Liver (tissue), 9 donors: Measurements from ENCODE around the gene CRYBG2. TPM values are rescaled to one million over a fixed set of nuclear protein-coding genes. Genes with fewer than 3 reads are reported as not detected.

ENCODE experiments used
- DNase-seq: peaks from one replicate; pipeline ENCODE4 v3.0.0-alpha.2; 2017; ENCODE audit warnings: low spot score
- H3K27ac ChIP-seq, 2 donors: one replicate each; pipeline ENCODE4 v1.7.0; 2013; ENCODE audit warnings: inconsistent platforms in 2 of 2, low read length in 2 of 2, control low read depth in 1 of 2, low read depth in 1 of 2, mild to moderate bottlenecking in 1 of 2
- H3K27me3 ChIP-seq, 4 donors: one replicate each; pipeline versions ENCODE4 v1.6.1 to v1.7.0; 2013; ENCODE audit warnings: low read length in 3 of 4, inconsistent platforms in 1 of 4, mild to moderate bottlenecking in 1 of 4, moderate library complexity in 1 of 4; ENCODE audit not compliant: control insufficient read depth in 4 of 4, insufficient read depth in 4 of 4
- H3K36me3 ChIP-seq, 4 donors: one replicate each; pipeline versions ENCODE4 v1.6.1 to v1.7.0; 2013; ENCODE audit warnings: low read length in 3 of 4, mild to moderate bottlenecking in 3 of 4, low read depth in 1 of 4, moderate library complexity in 1 of 4; ENCODE audit not compliant: control insufficient read depth in 4 of 4, insufficient read depth in 3 of 4
- H3K4me1 ChIP-seq, 4 donors: one replicate each; pipeline versions ENCODE4 v1.6.1 to v1.7.0; 2013; ENCODE audit warnings: low read length in 3 of 4, mild to moderate bottlenecking in 3 of 4, moderate library complexity in 1 of 4; ENCODE audit not compliant: control insufficient read depth in 4 of 4, insufficient read depth in 4 of 4
- H3K4me3 ChIP-seq, 3 donors: one replicate each; pipeline versions ENCODE4 v1.6.1 to v1.7.0; 2013; ENCODE audit warnings: low read length in 3 of 3, control low read depth in 1 of 3, low read depth in 1 of 3, mild to moderate bottlenecking in 1 of 3
- H3K9ac ChIP-seq, 2 donors: one replicate each; pipeline ENCODE4 v1.7.0; 2013; ENCODE audit warnings: low read length in 2 of 2, mild to moderate bottlenecking in 2 of 2, moderate library complexity in 2 of 2, control low read depth in 1 of 2, low read depth in 1 of 2
- H3K9me3 ChIP-seq, 4 donors: one replicate each; pipeline versions ENCODE4 v1.6.1 to v1.7.0; 2013; ENCODE audit warnings: low read length in 3 of 4; ENCODE audit not compliant: control insufficient read depth in 4 of 4
- EGR1 ChIP-seq, 2 donors: IDR thresholded peaks; 2 replicates each; pipeline ENCODE4 v1.6.1; 2016 to 2018; ENCODE audit warnings: antibody characterized with exemption in 2 of 2, low read depth in 2 of 2
- FOXA1 ChIP-seq: IDR thresholded peaks from 2 replicates; pipeline ENCODE4 v1.6.1; 2016; ENCODE audit warnings: antibody characterized with exemption
- FOXA2 ChIP-seq: IDR thresholded peaks from 2 replicates; pipeline ENCODE4 v1.6.1; 2016; ENCODE audit warnings: antibody characterized with exemption
- GABPA ChIP-seq, 2 donors: IDR thresholded peaks in 1 of 2; conservative IDR thresholded peaks in 1 of 2; 2 replicates each; pipeline ENCODE4 v1.6.1; 2016; ENCODE audit warnings: antibody characterized with exemption in 2 of 2, mild to moderate bottlenecking in 1 of 2, moderate library complexity in 1 of 2
- HNF4A ChIP-seq, 2 donors: conservative IDR thresholded peaks; 2 replicates each; pipeline ENCODE4 v1.6.1; 2016; ENCODE audit warnings: antibody characterized with exemption in 2 of 2, mild to moderate bottlenecking in 2 of 2
- HNF4G ChIP-seq: IDR thresholded peaks from 2 replicates; pipeline ENCODE4 v1.6.1; 2016; ENCODE audit warnings: antibody characterized with exemption
- JUND ChIP-seq, 2 donors: IDR thresholded peaks; 2 replicates each; pipeline ENCODE4 v1.6.1; 2016; ENCODE audit warnings: antibody characterized with exemption in 2 of 2
- NR2F2 ChIP-seq: IDR thresholded peaks from 2 replicates; pipeline ENCODE4 v1.6.1; 2016; ENCODE audit warnings: antibody characterized with exemption
- RXRA ChIP-seq, 2 donors: IDR thresholded peaks; 2 replicates each; pipeline ENCODE4 v1.6.1; 2017 to 2018; ENCODE audit warnings: antibody characterized with exemption in 2 of 2, mild to moderate bottlenecking in 1 of 2
- SP1 ChIP-seq: IDR thresholded peaks from 2 replicates; pipeline ENCODE4 v1.6.1; 2018; ENCODE audit warnings: antibody characterized with exemption, mild to moderate bottlenecking
- TAF1 ChIP-seq: conservative IDR thresholded peaks from 2 replicates; pipeline ENCODE4 v1.6.1; 2016; ENCODE audit warnings: antibody characterized with exemption, mild to moderate bottlenecking
- YY1 ChIP-seq: IDR thresholded peaks from 2 replicates; pipeline ENCODE4 v1.6.1; 2016; ENCODE audit warnings: antibody characterized with exemption, mild to moderate bottlenecking
- WGBS: extraction: QIAGEN DNeasy Blood & Tissue Kit; methylation state at CpG from one replicate; pipeline ENCODE4 v1.1.7; 2013; 5-methylcytosine and 5-hydroxymethylcytosine counted together
- polyA plus RNA-seq, 2 donors: library from polyadenylated mRNA; stranded (reverse) in 1 of 2; unstranded in 1 of 2; fragments of 200-250 nt in 1 of 2; fragments of >200 nt in 1 of 2; fragmentation: Nextera tagmentation in 1 of 2; extraction: Ambion mirVana in 1 of 2; gene quantifications; one replicate each; pipeline versions ENCODE4 v1.2.1 to v1.2.3, GENCODE V29; 2013 to 2015
- total RNA-seq, 2 donors: library from RNA; depleted of rRNA; stranded (reverse); fragments of >200 nt; gene quantifications; one replicate each; pipeline ENCODE4 v1.2.3, GENCODE V29; 2014
- TF ChIP-seq, protein P1 (sequence below): fragments of 150-350 bp; IDR thresholded peaks from 2 replicates; pipeline ENCODE4 v1.5.1; 2017; ENCODE audit warnings: improper control_type of control experiment, low read depth, low read length; ENCODE audit not compliant: missing input control
- TF ChIP-seq, protein P2 (sequence below): IDR thresholded peaks from 2 replicates; pipeline ENCODE4 v1.6.1; 2016; ENCODE audit warnings: antibody characterized with exemption
- TF ChIP-seq, protein P3 (sequence below): IDR thresholded peaks from 2 replicates; pipeline ENCODE4 v1.6.1; 2016; ENCODE audit warnings: antibody characterized with exemption
- donor health status: healthy.
- donor health status: healthy.
- donor health status: healthy.
- donor health status: healthy.
- donor health status: healthy.

CRYBG2 gene
- total and polyA plus RNA-seq, 4 donors, result under 0.01 to 0.12 (median under 0.01) TPM; not detected in 1

DNA sequence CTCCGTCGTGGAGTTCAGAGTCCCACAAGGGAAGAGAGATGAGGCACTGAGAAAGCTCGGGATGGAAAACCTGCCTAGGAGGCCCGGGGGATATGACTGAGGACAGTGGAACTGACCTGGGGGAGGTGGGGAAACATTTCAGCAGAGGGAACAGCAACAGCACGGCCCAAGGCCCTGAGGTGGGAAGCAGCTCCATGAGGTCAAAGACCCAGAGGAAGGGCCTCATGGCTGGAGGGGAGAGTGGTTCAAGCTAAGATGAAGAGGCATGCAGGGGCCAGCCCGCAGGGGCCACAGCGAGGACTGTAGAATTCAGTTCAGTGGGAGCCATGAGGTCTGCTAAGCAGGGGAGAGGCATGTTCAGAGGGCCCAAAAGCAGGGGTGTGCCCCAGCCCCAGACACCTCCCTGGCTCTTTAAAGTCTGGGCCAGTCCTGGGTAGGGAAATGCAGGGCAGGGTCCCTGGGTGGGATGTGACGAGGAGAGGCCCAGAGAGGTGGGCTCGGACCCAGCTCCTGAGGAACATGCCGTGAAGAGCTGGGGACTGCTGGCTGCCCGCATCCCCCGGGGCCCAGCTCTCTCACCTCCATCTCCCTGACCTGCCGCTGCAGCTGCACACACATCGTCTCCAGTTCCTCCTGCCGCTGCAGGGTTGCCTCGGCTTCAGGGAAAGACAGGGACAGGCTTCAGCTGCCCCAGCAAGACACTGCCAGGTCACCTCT lies 57.4 kb downstream of the CRYBG2 start:
- TF ChIP-seq TAF1 (no peak), FOXA2 (no peak), YY1 (no peak), HNF4G (no peak), JUND (IDR thresholded peaks at IDR 0.05) (no peak), EGR1 (IDR thresholded peaks at IDR 0.05; ENCODE audit: low read depth in 2 of 2) (no peak), RXRA (IDR thresholded peaks at IDR 0.05) (no peak)
- TF ChIP-seq, protein P1, sequence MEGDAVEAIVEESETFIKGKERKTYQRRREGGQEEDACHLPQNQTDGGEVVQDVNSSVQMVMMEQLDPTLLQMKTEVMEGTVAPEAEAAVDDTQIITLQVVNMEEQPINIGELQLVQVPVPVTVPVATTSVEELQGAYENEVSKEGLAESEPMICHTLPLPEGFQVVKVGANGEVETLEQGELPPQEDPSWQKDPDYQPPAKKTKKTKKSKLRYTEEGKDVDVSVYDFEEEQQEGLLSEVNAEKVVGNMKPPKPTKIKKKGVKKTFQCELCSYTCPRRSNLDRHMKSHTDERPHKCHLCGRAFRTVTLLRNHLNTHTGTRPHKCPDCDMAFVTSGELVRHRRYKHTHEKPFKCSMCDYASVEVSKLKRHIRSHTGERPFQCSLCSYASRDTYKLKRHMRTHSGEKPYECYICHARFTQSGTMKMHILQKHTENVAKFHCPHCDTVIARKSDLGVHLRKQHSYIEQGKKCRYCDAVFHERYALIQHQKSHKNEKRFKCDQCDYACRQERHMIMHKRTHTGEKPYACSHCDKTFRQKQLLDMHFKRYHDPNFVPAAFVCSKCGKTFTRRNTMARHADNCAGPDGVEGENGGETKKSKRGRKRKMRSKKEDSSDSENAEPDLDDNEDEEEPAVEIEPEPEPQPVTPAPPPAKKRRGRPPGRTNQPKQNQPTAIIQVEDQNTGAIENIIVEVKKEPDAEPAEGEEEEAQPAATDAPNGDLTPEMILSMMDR, result no peak
- TF ChIP-seq, protein P2, sequence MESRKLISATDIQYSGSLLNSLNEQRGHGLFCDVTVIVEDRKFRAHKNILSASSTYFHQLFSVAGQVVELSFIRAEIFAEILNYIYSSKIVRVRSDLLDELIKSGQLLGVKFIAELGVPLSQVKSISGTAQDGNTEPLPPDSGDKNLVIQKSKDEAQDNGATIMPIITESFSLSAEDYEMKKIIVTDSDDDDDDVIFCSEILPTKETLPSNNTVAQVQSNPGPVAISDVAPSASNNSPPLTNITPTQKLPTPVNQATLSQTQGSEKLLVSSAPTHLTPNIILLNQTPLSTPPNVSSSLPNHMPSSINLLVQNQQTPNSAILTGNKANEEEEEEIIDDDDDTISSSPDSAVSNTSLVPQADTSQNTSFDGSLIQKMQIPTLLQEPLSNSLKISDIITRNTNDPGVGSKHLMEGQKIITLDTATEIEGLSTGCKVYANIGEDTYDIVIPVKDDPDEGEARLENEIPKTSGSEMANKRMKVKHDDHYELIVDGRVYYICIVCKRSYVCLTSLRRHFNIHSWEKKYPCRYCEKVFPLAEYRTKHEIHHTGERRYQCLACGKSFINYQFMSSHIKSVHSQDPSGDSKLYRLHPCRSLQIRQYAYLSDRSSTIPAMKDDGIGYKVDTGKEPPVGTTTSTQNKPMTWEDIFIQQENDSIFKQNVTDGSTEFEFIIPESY, result no peak
- DNase-seq, result no peak
- no peaks in the 10 kb centered on the region for H3K4me1 ChIP-seq
- H3K4me3 ChIP-seq, result no peak overlapping the region
- H3K36me3 ChIP-seq, result no peaks in the 10 kb centered on the region
- H3K27ac ChIP-seq, result no peak overlapping the region
- no peaks in the 10 kb centered on the region for H3K9me3 ChIP-seq
- 94% methylated on average over 16 of the region's 16 CpGs for WGBS
- H3K27me3 ChIP-seq, result no peaks in the 10 kb centered on the region
- no peak overlapping the region for H3K9ac ChIP-seq

DNA sequence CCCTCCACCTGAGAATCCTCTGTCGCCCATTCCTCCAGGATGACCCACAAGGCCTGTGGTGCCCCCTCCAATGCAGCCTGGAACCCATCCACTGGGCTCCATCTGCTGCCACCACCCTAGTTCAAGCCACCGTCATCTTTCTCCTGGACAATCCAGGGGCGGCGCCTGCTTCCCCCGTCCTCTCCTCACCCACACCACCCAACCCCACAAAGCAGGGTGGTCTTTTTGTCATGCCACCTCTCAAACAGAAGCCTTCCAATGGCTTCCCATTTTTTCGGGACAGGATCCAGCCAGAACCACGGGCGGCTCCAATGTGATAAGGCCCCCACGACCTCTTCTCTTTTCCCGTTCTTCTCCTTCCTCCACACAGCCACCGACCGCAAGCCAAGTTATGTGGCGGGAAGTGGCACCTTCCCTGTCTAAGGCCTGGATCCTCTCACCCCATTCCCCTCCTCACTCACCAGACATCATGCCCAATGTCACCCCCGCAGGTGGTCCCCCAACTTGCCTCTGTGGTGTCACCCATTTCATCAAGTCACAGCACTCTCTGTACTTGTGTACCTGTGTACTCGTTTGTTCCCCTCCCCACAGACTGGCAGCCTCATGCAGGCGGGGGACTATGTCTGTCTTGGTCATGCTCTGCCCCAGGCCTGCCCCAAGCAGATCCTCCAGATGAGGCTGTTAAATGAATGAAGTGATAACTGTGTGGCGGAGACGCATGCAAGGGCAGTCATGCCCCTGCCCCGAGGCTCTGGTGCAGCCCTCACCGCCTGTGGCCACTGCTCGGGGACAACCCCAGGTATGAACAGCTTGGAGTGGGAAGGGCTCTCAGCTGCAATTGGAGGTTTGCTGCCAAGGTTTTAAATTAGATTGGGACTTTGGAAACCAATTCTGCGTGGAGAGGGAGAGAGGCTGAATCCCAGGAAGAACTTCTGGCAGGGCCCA lies 58.5 kb downstream of the CRYBG2 start:
- Histone ChIP-seq H3K27me3 (no peaks in the 10 kb centered on the region), H3K27ac (no peak overlapping the region), H3K4me3 (no peak overlapping the region), H3K4me1 (peaks cover 0 to 2% (median 0%) of the 10 kb centered on the region in 4 donors), H3K9me3 (no peaks in the 10 kb centered on the region), H3K9ac (no peak overlapping the region), H3K36me3 (no peaks in the 10 kb centered on the region)
- DNase-seq, result no peak
- 89% methylated on average over 22 of the region's 22 CpGs for WGBS
- TF ChIP-seq NR2F2, result no peak

DNA sequence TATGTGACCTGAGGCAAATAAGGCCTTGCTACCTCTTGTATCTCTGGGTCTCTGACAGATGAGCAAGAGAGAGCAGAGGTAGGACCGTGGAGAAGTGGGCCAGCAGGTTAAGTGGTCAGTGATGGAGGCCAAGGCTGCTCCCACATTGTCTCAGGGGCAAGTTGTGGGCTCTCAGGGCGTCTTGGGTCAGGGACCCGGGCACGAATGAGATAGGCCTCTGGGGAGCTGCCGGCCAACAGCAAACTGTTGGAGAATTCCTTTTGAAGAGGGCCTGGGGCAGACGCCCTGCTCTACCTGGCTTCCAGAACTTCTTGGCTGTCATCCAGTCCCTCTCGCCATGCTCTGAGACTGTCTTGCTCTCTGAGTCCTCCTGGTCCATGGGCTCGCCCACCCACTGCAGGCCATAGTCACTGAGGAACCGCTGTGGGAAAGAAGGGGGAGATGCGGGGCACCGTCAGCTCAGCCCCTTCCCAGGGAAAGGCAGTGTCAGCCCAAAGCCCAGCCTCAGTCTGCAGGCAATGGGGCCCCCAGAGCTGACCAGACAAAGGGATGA lies 59.9 kb downstream of the CRYBG2 start:
- Histone ChIP-seq H3K27ac (no peak overlapping the region), H3K9me3 (no peaks in the 10 kb centered on the region), H3K4me3 (no peak overlapping the region), H3K4me1 (peaks cover 0 to 3% (median 0%) of the 10 kb centered on the region in 4 donors), H3K27me3 (no peaks in the 10 kb centered on the region), H3K9ac (no peak overlapping the region), H3K36me3 (no peaks in the 10 kb centered on the region)
- 87% methylated on average over 11 of the region's 11 CpGs for WGBS
- no peak for DNase-seq
- no peak for TF ChIP-seq GABPA (IDR thresholded peaks at IDR 0.05 in 1 of 2, conservative IDR thresholded peaks at IDR 0.05 in 1 of 2)
- TF ChIP-seq FOXA1, result no peak
- TF ChIP-seq, protein P1, result no peak
- no peak for TF ChIP-seq YY1
- TF ChIP-seq SP1, result no peak
- no peak for TF ChIP-seq HNF4A (conservative IDR thresholded peaks at IDR 0.05)
- TF ChIP-seq, protein P3, sequence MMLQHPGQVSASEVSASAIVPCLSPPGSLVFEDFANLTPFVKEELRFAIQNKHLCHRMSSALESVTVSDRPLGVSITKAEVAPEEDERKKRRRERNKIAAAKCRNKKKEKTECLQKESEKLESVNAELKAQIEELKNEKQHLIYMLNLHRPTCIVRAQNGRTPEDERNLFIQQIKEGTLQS, result no peak
- no peak for TF ChIP-seq EGR1 (IDR thresholded peaks at IDR 0.05; ENCODE audit: low read depth in 2 of 2)
